B cell (primary cell): ENCODE data around the gene RNF166. TPM values are rescaled to one million over a fixed set of nuclear protein-coding genes. Genes with fewer than 3 reads are reported as not detected.

ENCODE experiments used
- ATAC-seq: fragments of 200-7000 bp; cut with Tn5 transposase; one replicate; pipeline ENCODE4 v1.10.0; 2021; ENCODE audit warnings: low read depth, mild to moderate bottlenecking, moderate number of reproducible peaks, moderate library complexity
- CTCF ChIA-PET: fragments of 350-600 bp; sonication (Branson Sonifier 250); formaldehyde crosslinking; loops from one replicate; lab custom pipeline; 2021; ENCODE audit warnings: antibody characterized with exemption, inconsistent platforms; lab: Charles Lee
- POLR2A ChIA-PET: fragments of 350-600 bp; sonication (Branson Sonifier 250); formaldehyde crosslinking; loops from one replicate; lab custom pipeline; 2021; ENCODE audit warnings: antibody characterized with exemption; lab: Charles Lee
- DNase-seq: peaks from one replicate; pipeline ENCODE4 v3.0.0; 2013
- H2AFZ ChIP-seq: 2 replicates; pipeline ENCODE4 v1.6.1; 2012; ENCODE audit warnings: mild to moderate bottlenecking, low read depth, low read length; ENCODE audit not compliant: insufficient read depth, poor library complexity, severe bottlenecking
- H3K27ac ChIP-seq, 2 donors: 1 replicate in 1 of 2; 2 replicates in 1 of 2; pipeline ENCODE4 v1.5.1; 2012 to 2013; ENCODE audit warnings: low read length in 2 of 2, mild to moderate bottlenecking in 2 of 2, moderate library complexity in 1 of 2
- H3K27me3 ChIP-seq, 4 experiments: fragments of 200-600 bp in 1 of 4; sonication (generic) in 1 of 4; replicated peaks in 1 of 4; 1 replicate in 2 of 4; 2 replicates in 2 of 4; pipeline versions ENCODE4 v1.6.1 to v1.7.0; 2013 to 2016; ENCODE audit warnings: low read length in 3 of 4, mild to moderate bottlenecking in 2 of 4, mixed read lengths in 1 of 4, moderate library complexity in 1 of 4; ENCODE audit not compliant: insufficient read depth in 4 of 4, control insufficient read depth in 3 of 4; ENCODE audit errors: control extremely low read depth in 1 of 4
- H3K36me3 ChIP-seq, 2 experiments: replicated peaks in 1 of 2; 1 replicate in 1 of 2; 2 replicates in 1 of 2; pipeline versions ENCODE4 v1.6.1 to v1.7.1; 2013; ENCODE audit warnings: low read length in 1 of 2; ENCODE audit not compliant: insufficient read depth in 2 of 2, control insufficient read depth in 1 of 2; ENCODE audit errors: control extremely low read depth in 1 of 2, extremely low read depth in 1 of 2
- H3K4me1 ChIP-seq, 2 donors: fragments of 200-600 bp in 1 of 2; sonication (generic) in 1 of 2; 1 replicate in 1 of 2; 2 replicates in 1 of 2; pipeline versions ENCODE4 v1.5.1 to v1.6.1; 2013 to 2017; ENCODE audit warnings: low read length in 2 of 2; ENCODE audit not compliant: control insufficient read depth in 2 of 2, insufficient read depth in 2 of 2
- H3K4me2 ChIP-seq: replicated peaks from 2 replicates; pipeline ENCODE3; 2012; ENCODE audit warnings: mild to moderate bottlenecking, low read depth, low read length; ENCODE audit not compliant: poor library complexity, severe bottlenecking
- H3K4me3 ChIP-seq, 5 experiments: fragments of 200-600 bp in 1 of 5; sonication (generic) in 1 of 5; 1 replicate in 3 of 5; 2 replicates in 2 of 5; pipeline versions ENCODE4 v1.5.1 to v1.7.0; 2011 to 2016; ENCODE audit warnings: low read length in 4 of 5, mild to moderate bottlenecking in 4 of 5, low read depth in 2 of 5, control low read depth in 1 of 5, moderate library complexity in 1 of 5; ENCODE audit not compliant: insufficient read depth in 1 of 5; ENCODE audit errors: control extremely low read depth in 1 of 5, extremely low read depth in 1 of 5
- H3K79me2 ChIP-seq: fragments of 200-600 bp; sonication (generic); one replicate; pipeline ENCODE4 v1.6.0; 2016; ENCODE audit warnings: low read length; ENCODE audit not compliant: control insufficient read depth, insufficient read depth
- H3K9ac ChIP-seq: fragments of 200-600 bp; sonication (generic); 2 replicates; pipeline ENCODE4 v1.6.1; 2017; ENCODE audit warnings: mild to moderate bottlenecking, low read length, moderate library complexity
- H3K9me3 ChIP-seq, 3 donors: one replicate each; pipeline versions ENCODE4 v1.6.1 to v1.7.1; 2013; ENCODE audit warnings: low read length in 2 of 3; ENCODE audit not compliant: control insufficient read depth in 2 of 3, insufficient read depth in 1 of 3; ENCODE audit errors: control extremely low read depth in 1 of 3
- H4K20me1 ChIP-seq: 2 replicates; pipeline ENCODE4 v1.6.0; 2012; ENCODE audit warnings: mild to moderate bottlenecking, low read length; ENCODE audit not compliant: insufficient read depth, control insufficient read depth, poor library complexity, severe bottlenecking
- H3K27ac Mint-ChIP-seq: one replicate; pipeline ENCODE4 v1.8.0; 2021; ENCODE audit warnings: mixed read lengths
- H3K27me3 Mint-ChIP-seq: one replicate; pipeline ENCODE4 v1.8.0; 2021; ENCODE audit warnings: mixed read lengths
- H3K4me1 Mint-ChIP-seq: one replicate; pipeline ENCODE4 v1.8.0; 2021; ENCODE audit warnings: mixed read lengths
- H3K4me3 Mint-ChIP-seq: one replicate; pipeline ENCODE4 v1.8.0; 2021; ENCODE audit warnings: mixed read lengths
- H3K9me3 Mint-ChIP-seq: one replicate; pipeline ENCODE4 v1.8.0; 2022; ENCODE audit warnings: mixed read lengths; ENCODE audit not compliant: insufficient read depth
- EZH2 ChIP-seq: IDR thresholded peaks from 2 replicates; pipeline ENCODE4 v1.6.1; 2012; ENCODE audit warnings: borderline replicate concordance, low read depth, mild to moderate bottlenecking, moderate library complexity, low read length; ENCODE audit not compliant: insufficient read depth, poor library complexity, severe bottlenecking
- WGBS: methylation state at CpG from one replicate; pipeline ENCODE4 v1.1.5; 2013; ENCODE audit warnings: missing lambda C conversion rate; ENCODE audit not compliant: insufficient coverage; 5-methylcytosine and 5-hydroxymethylcytosine counted together
- intact Hi-C: fragments of 100-400 bp; cut with micrococcal nuclease; formaldehyde crosslinking; loops from one replicate; pipeline ENCODE4 v1.10.0; 2022
- polyA plus RNA-seq: library from polyadenylated mRNA; depleted of rRNA; stranded (reverse); fragments of >200 nt; gene quantifications from 2 replicates; pipeline ENCODE4 v1.2.3, GENCODE V29; 2012
- total RNA-seq, 2 donors: library from RNA; stranded (reverse); fragments of 120-200 nt in 1 of 2; gene quantifications; 1 replicate in 1 of 2; 2 replicates in 1 of 2; pipeline versions ENCODE4 v1.2.3 to v1.2.4, GENCODE V29; 2013 to 2022
- TF ChIP-seq, protein P1 (sequence below): fragments of 200-600 bp; IDR thresholded peaks from one replicate; pipeline ENCODE4 v1.8.0; 2022; ENCODE audit warnings: antibody characterized with exemption, mild to moderate bottlenecking

The RNF166 gene
- total and polyA plus RNA-seq, 2 donors (not counting 1 experiment from before 2014, with no cell fraction given): 64.1 to 65.0 TPM

DNA sequence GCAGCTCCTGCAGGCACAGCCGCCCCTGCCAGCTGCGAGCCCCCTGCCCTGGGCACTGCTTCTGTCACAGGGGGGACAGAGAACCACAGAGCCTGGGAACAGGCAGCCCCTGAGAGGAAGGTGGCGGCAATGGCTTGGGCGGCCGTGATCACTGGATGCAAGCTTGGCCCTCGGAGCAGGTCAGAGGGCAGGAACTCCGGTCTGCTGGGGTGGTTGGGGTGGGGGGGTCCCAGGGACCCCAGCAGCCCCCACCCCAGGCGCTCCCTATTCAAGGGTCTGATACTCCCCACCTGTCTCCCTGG, 53.5 kb downstream of the RNF166 start:
- Histone ChIP-seq H2AFZ (no peak overlapping the region), H3K4me1 (peaks cover 33 to 46% of the 10 kb centered on the region in 2 donors), H3K27me3 (no peaks in the 10 kb centered on the region), H3K9me3 (no peaks in the 10 kb centered on the region), H3K4me2 (peak overlapping the region; percentile 99), H3K9ac (no peak overlapping the region), H4K20me1 (peaks cover 36% of the 10 kb centered on the region), H3K27ac (peak overlapping the region; percentile 98 to 99), H3K4me3 (no peak overlapping the region), H3K79me2 (peaks cover 54% of the 10 kb centered on the region), H3K36me3 (peaks cover 0 to 29% of the 10 kb centered on the region in 2 experiments)
- WGBS: 85% methylated on average over 5 of the region's 8 CpGs
- Mint-ChIP-seq H3K9me3 (no peaks in the 10 kb centered on the region), H3K4me1 (peaks cover 32% of the 10 kb centered on the region), H3K27me3 (no peaks in the 10 kb centered on the region), H3K4me3 (no peak overlapping the region), H3K27ac (peak overlapping the region; percentile 98)
- TF ChIP-seq, protein P1, sequence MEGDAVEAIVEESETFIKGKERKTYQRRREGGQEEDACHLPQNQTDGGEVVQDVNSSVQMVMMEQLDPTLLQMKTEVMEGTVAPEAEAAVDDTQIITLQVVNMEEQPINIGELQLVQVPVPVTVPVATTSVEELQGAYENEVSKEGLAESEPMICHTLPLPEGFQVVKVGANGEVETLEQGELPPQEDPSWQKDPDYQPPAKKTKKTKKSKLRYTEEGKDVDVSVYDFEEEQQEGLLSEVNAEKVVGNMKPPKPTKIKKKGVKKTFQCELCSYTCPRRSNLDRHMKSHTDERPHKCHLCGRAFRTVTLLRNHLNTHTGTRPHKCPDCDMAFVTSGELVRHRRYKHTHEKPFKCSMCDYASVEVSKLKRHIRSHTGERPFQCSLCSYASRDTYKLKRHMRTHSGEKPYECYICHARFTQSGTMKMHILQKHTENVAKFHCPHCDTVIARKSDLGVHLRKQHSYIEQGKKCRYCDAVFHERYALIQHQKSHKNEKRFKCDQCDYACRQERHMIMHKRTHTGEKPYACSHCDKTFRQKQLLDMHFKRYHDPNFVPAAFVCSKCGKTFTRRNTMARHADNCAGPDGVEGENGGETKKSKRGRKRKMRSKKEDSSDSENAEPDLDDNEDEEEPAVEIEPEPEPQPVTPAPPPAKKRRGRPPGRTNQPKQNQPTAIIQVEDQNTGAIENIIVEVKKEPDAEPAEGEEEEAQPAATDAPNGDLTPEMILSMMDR: no peak
- TF ChIP-seq EZH2: no peak
- ChIA-PET POLR2A (interaction anchor here (0.8 to 2.0 kb wide), 2 partner anchors 10 to 29 kb away, joined by 3 to 6 read pairs; partner anchors contain the start of gene MVD), CTCF (interaction anchor here (0.7 kb wide), 1 partner anchor 19 kb away, joined by 3 read pairs; no protein-coding TSS in a partner anchor)
- DNase-seq (no peak), ATAC-seq (no peak)
- intact Hi-C loops: no loop called here

DNA sequence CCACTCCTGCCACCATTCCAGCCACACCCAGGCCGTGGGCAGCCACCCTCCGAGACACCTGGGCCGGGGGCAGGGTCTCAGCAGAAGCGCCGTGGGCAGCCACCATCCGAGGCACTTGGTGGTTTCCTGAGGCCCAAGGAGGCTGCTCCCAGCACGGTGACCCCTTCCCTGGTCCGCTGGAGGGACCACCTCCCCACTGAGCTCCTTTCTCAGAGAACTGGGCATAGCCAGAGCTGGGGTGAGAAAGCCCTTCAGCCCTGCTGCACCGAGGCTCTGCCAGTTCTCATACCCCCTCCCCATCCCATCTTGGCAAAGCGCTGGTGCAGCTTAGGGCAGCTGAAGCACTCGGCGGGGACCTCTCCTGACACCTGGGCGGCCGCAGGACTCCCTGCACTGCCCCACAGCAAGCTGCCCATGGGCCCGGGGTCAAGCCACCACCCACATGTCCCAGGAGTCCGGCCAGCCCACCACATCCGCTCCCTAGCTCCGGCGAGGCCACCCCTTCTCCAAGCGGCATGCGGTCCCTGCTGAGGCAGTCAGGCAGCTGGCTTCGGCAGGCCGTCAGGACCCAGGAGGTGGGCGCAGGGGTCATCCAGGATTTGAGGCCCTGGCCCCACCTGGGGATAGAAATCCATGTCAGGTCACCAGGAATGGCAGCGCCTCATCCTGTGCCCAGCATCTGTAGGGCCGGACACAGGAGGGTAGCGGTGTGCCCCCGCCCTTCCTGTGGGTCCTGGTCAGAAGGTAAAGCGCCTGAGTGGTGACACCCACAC, 54.0 kb downstream of the RNF166 start:
- Histone ChIP-seq H2AFZ (peak overlapping the region; percentile 59), H3K4me1 (peaks cover 38 to 51% of the 10 kb centered on the region in 2 donors), H3K36me3 (peaks cover 0 to 33% of the 10 kb centered on the region in 2 experiments), H3K4me3 (peak overlapping the region in 4 of 5 experiments; percentile 92 to 98 (median 95)), H4K20me1 (peaks cover 41% of the 10 kb centered on the region), H3K9me3 (no peaks in the 10 kb centered on the region), H3K27me3 (no peaks in the 10 kb centered on the region), H3K79me2 (peaks cover 54% of the 10 kb centered on the region), H3K4me2 (peak overlapping the region; percentile 99), H3K9ac (peak overlapping the region; percentile 92), H3K27ac (peak overlapping the region; percentile 98 to 99)
- ChIA-PET POLR2A (interaction anchor here (0.6 to 2.0 kb wide), 4 partner anchors 11 to 151 kb away, joined by 3 to 6 read pairs (median 3); partner anchors contain the start of genes MVD and ZC3H18), CTCF (interaction anchor here (0.7 kb wide), 1 partner anchor 19 kb away, joined by 3 read pairs; no protein-coding TSS in a partner anchor)
- Mint-ChIP-seq H3K4me1 (peaks cover 37% of the 10 kb centered on the region), H3K27ac (peak overlapping the region; percentile 98), H3K27me3 (no peaks in the 10 kb centered on the region), H3K4me3 (peak overlapping the region; percentile 96), H3K9me3 (no peaks in the 10 kb centered on the region)
- intact Hi-C loops: loop anchor here (1.0 kb wide), 9 partner anchors 11 to 519 kb away; partner anchors contain the start of genes CDH15, CTU2, IL17C and MVD
- ATAC-seq: no peak
- WGBS: 66% methylated on average over 29 of the region's 29 CpGs
- TF ChIP-seq, protein P1: no peak
- no peak for TF ChIP-seq EZH2
- DNase-seq: peak; percentile 34
